HCT116 (cell line): Measurements from ENCODE around the gene DPYD. TPM values are rescaled to one million over a fixed set of nuclear protein-coding genes. Genes with fewer than 3 reads are reported as not detected.

Source experiments
- ATAC-seq: fragments of 200-7000 bp; cut with Tn5 transposase; 2 replicates; pipeline ENCODE4 v1.9.1; 2020; ENCODE audit warnings: mild to moderate bottlenecking, moderate library complexity
- BruUV-seq: library from RNA; stranded (reverse); fragments of 400-500 nt; replicated peaks from 2 replicates; lab custom pipeline; 2021; lab: Mats Ljungman, UMichigan
- CTCF ChIA-PET: fragments of 300-600 bp; sonication (Branson Sonifier 250); formaldehyde crosslinking; loops from one replicate; lab custom pipeline; 2021; ENCODE audit warnings: antibody characterized with exemption; lab: Charles Lee
- POLR2A ChIA-PET: fragments of 300-600, 350-600 bp; sonication (Branson Sonifier 250); formaldehyde crosslinking; loops from one replicate; lab custom pipeline; 2021; ENCODE audit warnings: antibody characterized with exemption; lab: Charles Lee
- RAD21 ChIA-PET, 2 experiments: fragments of 300-600 bp; sonication (Branson Sonifier 250); formaldehyde crosslinking; loops; one replicate each; lab custom pipeline; 2023; ENCODE audit warnings: low total read pairs in 2 of 2; ENCODE audit not compliant: uncharacterized antibody in 2 of 2, unreplicated experiment in 2 of 2, low non-redundant PET in 1 of 2; lab: Charles Lee
- DNase-seq: peaks from one replicate; pipeline ENCODE4 v3.0.0-alpha.2; 2010; ENCODE audit warnings: low read depth, low spot score
- H2AFZ ChIP-seq: fragments of 200-600 bp; shearing (Covaris generic), sonication (generic); 2 replicates; pipeline ENCODE4 v1.6.1; 2017; ENCODE audit warnings: low read depth, mixed run types, mixed read lengths, antibody characterized with exemption, low read length; ENCODE audit not compliant: poor library complexity, severe bottlenecking
- H3K27ac ChIP-seq: 2 replicates; pipeline ENCODE4 v1.5.1; 2012; ENCODE audit warnings: low read depth, low read length
- H3K27me3 ChIP-seq: fragments of 200-600 bp; sonication (generic); 2 replicates; pipeline ENCODE4 v1.6.1; 2016; ENCODE audit warnings: mixed run types, low read length, mixed read lengths; ENCODE audit not compliant: insufficient read depth
- H3K36me3 ChIP-seq, 2 experiments: fragments of 200-500 bp in 1 of 2; fragments of 200-600 bp in 1 of 2; sonication (Bioruptor generic) in 1 of 2; sonication (generic) in 1 of 2; 2 replicates each; pipeline versions ENCODE4 v1.5.1 to v1.6.1; 2014 to 2016; ENCODE audit warnings: low read length in 2 of 2, inconsistent platforms in 1 of 2, mixed read lengths in 1 of 2, mixed run types in 1 of 2; ENCODE audit not compliant: insufficient read depth in 2 of 2, control insufficient read depth in 1 of 2
- H3K4me1 ChIP-seq, 2 experiments: fragments of 200-600 bp in 1 of 2; sonication (generic) in 1 of 2; 2 replicates each; pipeline versions ENCODE4 v1.5.1 to v1.6.1; 2012 to 2017; ENCODE audit warnings: low read length in 2 of 2, inconsistent platforms in 1 of 2, mild to moderate bottlenecking in 1 of 2, mixed read lengths in 1 of 2, mixed run types in 1 of 2, moderate library complexity in 1 of 2; ENCODE audit not compliant: insufficient read depth in 2 of 2, control insufficient read depth in 1 of 2
- H3K4me2 ChIP-seq: fragments of 200-600 bp; sonication (generic); 2 replicates; pipeline ENCODE4 v1.6.1; 2017; ENCODE audit warnings: mixed run types, low read length, mixed read lengths
- H3K4me3 ChIP-seq, 2 experiments: fragments of 200-600 bp in 1 of 2; sonication (generic) in 1 of 2; replicated peaks in 1 of 2; 2 replicates each; pipeline ENCODE4 v1.5.1; 2011 to 2016; ENCODE audit warnings: low read length in 2 of 2, control low read depth in 1 of 2, low read depth in 1 of 2, mild to moderate bottlenecking in 1 of 2, mixed read lengths in 1 of 2, mixed run types in 1 of 2
- H3K79me2 ChIP-seq: fragments of 200-600 bp; sonication (generic); 2 replicates; pipeline ENCODE4 v1.6.1; 2017; ENCODE audit warnings: mild to moderate bottlenecking, mixed run types, low read length, moderate library complexity, mixed read lengths; ENCODE audit not compliant: insufficient read depth
- H3K9ac ChIP-seq: fragments of 200-600 bp; sonication (generic); 2 replicates; pipeline ENCODE4 v1.6.1; 2016; ENCODE audit warnings: low read length, mixed read lengths
- H3K9me2 ChIP-seq: fragments of 200-600 bp; sonication (generic), shearing (Covaris generic); 2 replicates; pipeline ENCODE4 v1.6.1; 2017; ENCODE audit warnings: mixed run types, mild to moderate bottlenecking, moderate library complexity; ENCODE audit not compliant: insufficient read depth
- H3K9me3 ChIP-seq, 2 experiments: fragments of 200-500 bp in 1 of 2; fragments of 200-600 bp in 1 of 2; sonication (Bioruptor generic) in 1 of 2; sonication (generic) in 1 of 2; 2 replicates each; pipeline ENCODE4 v1.6.1; 2014 to 2017; ENCODE audit warnings: low read length in 2 of 2, mixed read lengths in 2 of 2, inconsistent platforms in 1 of 2, low read depth in 1 of 2, mild to moderate bottlenecking in 1 of 2, mixed run types in 1 of 2, moderate library complexity in 1 of 2; ENCODE audit not compliant: control insufficient read depth in 1 of 2, insufficient read depth in 1 of 2
- H4K20me1 ChIP-seq: fragments of 200-600 bp; sonication (generic), shearing (Covaris generic); 2 replicates; pipeline ENCODE4 v1.6.1; 2017; ENCODE audit warnings: mixed run types, mild to moderate bottlenecking, moderate library complexity; ENCODE audit not compliant: insufficient read depth
- CEBPB ChIP-seq: IDR thresholded peaks from 2 replicates; pipeline ENCODE4 v1.6.1; 2012; ENCODE audit warnings: low read depth
- FOSL1 ChIP-seq: IDR thresholded peaks from 2 replicates; pipeline ENCODE4 v1.6.1; 2012; ENCODE audit warnings: low read depth
- JUND ChIP-seq: IDR thresholded peaks from 2 replicates; pipeline ENCODE4 v1.6.1; 2012
- SP1 ChIP-seq: IDR thresholded peaks from 2 replicates; pipeline ENCODE4 v1.6.1; 2012; ENCODE audit warnings: low read depth
- YY1 ChIP-seq: IDR thresholded peaks from 2 replicates; pipeline ENCODE4 v1.6.1; 2011; ENCODE audit warnings: low read length, low read depth, moderate library complexity, mild to moderate bottlenecking; ENCODE audit not compliant: insufficient replicate concordance; ENCODE audit errors: extremely low read depth
- intact Hi-C: fragments of 100-400 bp; cut with micrococcal nuclease; formaldehyde crosslinking; loops from 2 replicates; pipeline ENCODE4 v1.10.0; 2022
- total RNA-seq: library from RNA; stranded (reverse); gene quantifications from one replicate; pipeline ENCODE4 v1.2.1, GENCODE V29; 2021; ENCODE audit not compliant: unreplicated experiment
- TF ChIP-seq, protein P1 (sequence below), 3 experiments: fragments of 200-600 bp in 1 of 3; sonication (generic) in 1 of 3; IDR thresholded peaks in 2 of 3; conservative IDR thresholded peaks in 1 of 3; 2 replicates each; pipeline ENCODE4 v1.5.1; 2012 to 2017; ENCODE audit warnings: low read depth in 2 of 3, low read length in 2 of 3, antibody characterized with exemption in 1 of 3, borderline replicate concordance in 1 of 3, control low read depth in 1 of 3, mild to moderate bottlenecking in 1 of 3, mixed read lengths in 1 of 3, mixed run types in 1 of 3, moderate library complexity in 1 of 3; ENCODE audit not compliant: insufficient read depth in 1 of 3

Gene DPYD
- total RNA-seq, 1 experiment from 2014 or later, result 1.7 TPM

DNA sequence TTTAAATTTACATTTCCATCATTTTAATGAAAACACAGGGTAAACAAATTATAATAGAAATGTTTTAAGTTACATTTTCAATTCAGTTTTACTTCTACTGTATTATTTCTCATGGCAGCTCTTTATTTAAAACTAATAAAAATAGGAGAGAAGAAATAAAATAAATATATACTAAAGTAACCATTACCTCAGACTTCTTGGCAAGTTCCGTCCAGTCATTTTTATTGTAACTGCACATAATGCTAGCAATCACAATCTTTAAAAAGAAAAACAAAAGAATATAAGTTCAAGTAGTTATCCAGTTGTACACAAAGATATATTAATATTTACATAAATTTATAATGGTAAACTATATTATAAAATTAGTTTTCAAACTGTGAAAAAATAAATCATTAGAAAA is 538.6 kb downstream of the DPYD start:
- ATAC-seq (no peak), DNase-seq (no peak)
- no peak overlapping the region for H2AFZ ChIP-seq
- ChIA-PET RAD21 (no interaction called here), POLR2A (no interaction called here)
- H3K79me2 ChIP-seq, result no peaks in the 10 kb centered on the region
- H3K36me3 ChIP-seq, result no peaks in the 10 kb centered on the region
- intact Hi-C loops, result no loop called here
- TF ChIP-seq CEBPB (no peak), JUND (no peak), FOSL1 (no peak), SP1 (no peak), YY1 (no peak)
- TF ChIP-seq, all 23 proteins: peak for 0
- no peaks in the 10 kb centered on the region for H3K9me3 ChIP-seq
- CTCF ChIA-PET, result no interaction called here
- no peak overlapping the region for H3K4me3 ChIP-seq
- no peaks in the 10 kb centered on the region for H3K27me3 ChIP-seq
- no peak overlapping the region for H3K9ac ChIP-seq
- no TSS peak for BruUV-seq
- H3K27ac ChIP-seq, result no peak overlapping the region
- peaks cover 9 to 28% of the 10 kb centered on the region in 2 experiments; a peak in 3 of 4 replicates for H3K4me1 ChIP-seq
- H4K20me1 ChIP-seq, result no peaks in the 10 kb centered on the region
- H3K4me2 ChIP-seq, result no peak overlapping the region
- no peaks in the 10 kb centered on the region for H3K9me2 ChIP-seq

DNA sequence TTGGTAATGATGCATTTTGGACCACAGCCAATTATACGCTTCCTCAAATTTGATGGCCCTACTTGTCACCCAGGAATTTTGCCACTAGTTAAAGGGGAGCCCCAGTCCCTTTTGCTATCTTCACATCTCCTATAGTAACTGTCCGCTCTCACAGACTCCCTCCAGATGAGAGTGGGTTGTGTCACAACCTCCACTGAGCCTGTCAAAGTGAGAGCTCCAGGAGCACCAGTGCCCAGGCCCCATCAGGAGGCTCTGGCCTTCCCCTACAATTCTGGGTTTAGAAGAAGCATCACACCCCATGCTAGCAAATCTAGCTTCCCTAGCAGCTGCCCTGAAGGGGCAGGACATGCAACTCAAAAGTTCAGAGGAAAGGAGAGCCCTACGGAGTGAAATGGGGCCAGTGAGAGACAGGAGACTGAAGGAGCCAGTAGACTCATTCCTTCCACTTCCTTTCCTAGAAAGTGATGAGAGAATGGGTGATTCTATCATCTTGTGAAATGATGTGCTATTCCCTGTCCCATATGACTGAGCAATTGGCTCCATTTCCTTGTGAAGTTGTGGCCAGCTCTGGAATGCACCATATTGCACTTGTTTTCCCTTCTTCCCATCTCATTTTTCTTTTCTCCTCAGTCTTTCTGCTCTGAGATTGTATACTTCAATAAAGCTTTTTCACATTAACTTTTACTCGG is 541.3 kb downstream of the DPYD start:
- ChIA-PET CTCF (no interaction called here), RAD21 (no interaction called here), POLR2A (no interaction called here)
- DNase-seq (no peak), ATAC-seq (no peak)
- Histone ChIP-seq H3K9me3 (no peaks in the 10 kb centered on the region), H3K36me3 (no peaks in the 10 kb centered on the region), H3K4me1 (peaks cover 8 to 16% of the 10 kb centered on the region in 2 experiments; a peak in 3 of 4 replicates), H3K4me2 (no peak overlapping the region), H3K4me3 (no peak overlapping the region), H3K9me2 (no peaks in the 10 kb centered on the region), H2AFZ (no peak overlapping the region), H3K27ac (no peak overlapping the region), H4K20me1 (no peaks in the 10 kb centered on the region), H3K79me2 (no peaks in the 10 kb centered on the region), H3K9ac (no peak overlapping the region), H3K27me3 (no peaks in the 10 kb centered on the region)
- BruUV-seq, result no TSS peak
- TF ChIP-seq, protein P1, sequence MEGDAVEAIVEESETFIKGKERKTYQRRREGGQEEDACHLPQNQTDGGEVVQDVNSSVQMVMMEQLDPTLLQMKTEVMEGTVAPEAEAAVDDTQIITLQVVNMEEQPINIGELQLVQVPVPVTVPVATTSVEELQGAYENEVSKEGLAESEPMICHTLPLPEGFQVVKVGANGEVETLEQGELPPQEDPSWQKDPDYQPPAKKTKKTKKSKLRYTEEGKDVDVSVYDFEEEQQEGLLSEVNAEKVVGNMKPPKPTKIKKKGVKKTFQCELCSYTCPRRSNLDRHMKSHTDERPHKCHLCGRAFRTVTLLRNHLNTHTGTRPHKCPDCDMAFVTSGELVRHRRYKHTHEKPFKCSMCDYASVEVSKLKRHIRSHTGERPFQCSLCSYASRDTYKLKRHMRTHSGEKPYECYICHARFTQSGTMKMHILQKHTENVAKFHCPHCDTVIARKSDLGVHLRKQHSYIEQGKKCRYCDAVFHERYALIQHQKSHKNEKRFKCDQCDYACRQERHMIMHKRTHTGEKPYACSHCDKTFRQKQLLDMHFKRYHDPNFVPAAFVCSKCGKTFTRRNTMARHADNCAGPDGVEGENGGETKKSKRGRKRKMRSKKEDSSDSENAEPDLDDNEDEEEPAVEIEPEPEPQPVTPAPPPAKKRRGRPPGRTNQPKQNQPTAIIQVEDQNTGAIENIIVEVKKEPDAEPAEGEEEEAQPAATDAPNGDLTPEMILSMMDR (IDR thresholded peaks at IDR 0.05 in 2 of 3, conservative IDR thresholded peaks at IDR 0.05 in 1 of 3; ENCODE audit: borderline replicate concordance in 1 of 3, insufficient read depth in 1 of 3, low read depth in 2 of 3, low read length in 2 of 3), result no peak
- intact Hi-C loops, result no loop called here
